Measurements from ENCODE around the gene LCP2.

The LCP2 gene

GRCh38 chr5:170297589-170298462 is at the start of gene LCP2:
TSS of gene LCP2 (minus strand) at chr5:170297777. CDS start at chr5:170297611, 166 bp downstream.
- no peak for DNase-seq (ENCODE audit: low spot score)

- DNase-seq (ENCODE audit: low spot score): peak; percentile 15
These were observed 49.5 kb upstream of the LCP2 start for GRCh38 chr5:170347022-170347567.

- DNase-seq (ENCODE audit: low spot score): no peak
These were observed 48.4 kb upstream of the LCP2 start for GRCh38 chr5:170345971-170346370.

- no peak for DNase-seq (ENCODE audit: low spot score)
These were observed 45.6 kb upstream of the LCP2 start for GRCh38 chr5:170343177-170343576.

- peak; percentile 34 for DNase-seq (ENCODE audit: low spot score)
These were observed 44.7 kb upstream of the LCP2 start for GRCh38 chr5:170342153-170342725.

- DNase-seq (ENCODE audit: low spot score): peak; percentile 30
These were observed 44.0 kb upstream of the LCP2 start for GRCh38 chr5:170341545-170341944.

- DNase-seq (ENCODE audit: low spot score): no peak
These were observed 42.2 kb upstream of the LCP2 start for GRCh38 chr5:170339780-170340167.

- peak; percentile 18 for DNase-seq (ENCODE audit: low spot score)
These were observed 41.6 kb upstream of the LCP2 start for GRCh38 chr5:170338933-170339779.

GRCh38 chr5:170338291-170338690 is 40.7 kb upstream of the LCP2 start:
- no peak for DNase-seq (ENCODE audit: low spot score)

GRCh38 chr5:170337045-170337733 is 39.6 kb upstream of the LCP2 start:
- no peak for DNase-seq (ENCODE audit: low spot score)

- no peak for DNase-seq (ENCODE audit: low spot score)
These were observed 38.5 kb upstream of the LCP2 start for GRCh38 chr5:170336065-170336464.

GRCh38 chr5:170334626-170335025 is 37.0 kb upstream of the LCP2 start:
- no peak for DNase-seq (ENCODE audit: low spot score)

- peak; percentile 38 for DNase-seq (ENCODE audit: low spot score)
These were observed 35.8 kb upstream of the LCP2 start for GRCh38 chr5:170333161-170333910.

GRCh38 chr5:170332058-170332457 is 34.5 kb upstream of the LCP2 start:
- DNase-seq (ENCODE audit: low spot score): peak; percentile 9

GRCh38 chr5:170330568-170331054 is 33.0 kb upstream of the LCP2 start:
- no peak for DNase-seq (ENCODE audit: low spot score)

GRCh38 chr5:170329524-170329923 is 31.9 kb upstream of the LCP2 start:
- DNase-seq (ENCODE audit: low spot score): no peak

- no peak for DNase-seq (ENCODE audit: low spot score)
These were observed 30.3 kb upstream of the LCP2 start for GRCh38 chr5:170327829-170328228.

GRCh38 chr5:170327168-170327567 is 29.6 kb upstream of the LCP2 start:
- no peak for DNase-seq (ENCODE audit: low spot score)

- DNase-seq (ENCODE audit: low spot score): peak; percentile 17
These were observed 21.7 kb upstream of the LCP2 start for GRCh38 chr5:170319301-170319700.

GRCh38 chr5:170317499-170317898 is 19.9 kb upstream of the LCP2 start:
- DNase-seq (ENCODE audit: low spot score): no peak

GRCh38 chr5:170316937-170317336 is 19.4 kb upstream of the LCP2 start:
- no peak for DNase-seq (ENCODE audit: low spot score)
